ENCODE data around the gene UNC79.

GRCh38 chr14:93725002-93725582, 294.4 kb downstream of the UNC79 start:
- TF ChIP-seq CTCF (conservative IDR thresholded peaks at IDR 0.05; ENCODE audit: low read depth, low read length) (no peak), EZH2 (IDR thresholded peaks at IDR 0.05; ENCODE audit: low read length, unreplicated experiment) (no peak), EZH2phosphoT487 (IDR thresholded peaks at IDR 0.05; ENCODE audit: borderline replicate concordance, low read length) (no peak)

All from PC-3 (cell line).